WERI-Rb-1 (cell line): ENCODE measurements around the gene PKNOX2.

Experiments
- DNase-seq: peaks from one replicate; pipeline ENCODE4 v3.0.0-alpha.2; 2020
- H3K27ac ChIP-seq: fragments of 250-450 bp; sonication (Bioruptor Pico); 2 replicates; pipeline ENCODE4 v1.5.1; 2020; ENCODE audit warnings: mild to moderate bottlenecking, moderate library complexity
- H3K27me3 ChIP-seq: fragments of 250-450 bp; sonication (Bioruptor Pico); 2 replicates; pipeline ENCODE4 v1.5.1; 2021; ENCODE audit warnings: mild to moderate bottlenecking, low read depth, moderate library complexity; ENCODE audit not compliant: insufficient read depth, severe bottlenecking
- H3K36me3 ChIP-seq: fragments of 250-450 bp; sonication (Bioruptor Pico); 2 replicates; pipeline ENCODE4 v1.5.1; 2020; ENCODE audit warnings: mild to moderate bottlenecking, moderate library complexity
- H3K4me3 ChIP-seq: 2 replicates; pipeline ENCODE4 v1.5.1; 2011; ENCODE audit warnings: low read depth, mild to moderate bottlenecking, control low read depth, low read length
- H3K9me3 ChIP-seq: fragments of 250-450 bp; sonication (Bioruptor Pico); 2 replicates; pipeline ENCODE4 v1.5.1; 2021; ENCODE audit warnings: mild to moderate bottlenecking, moderate library complexity; ENCODE audit not compliant: severe bottlenecking
- CTCF ChIP-seq: IDR thresholded peaks from 2 replicates; pipeline ENCODE4 v1.5.1; 2011; ENCODE audit warnings: low read depth, mild to moderate bottlenecking, control low read depth, inconsistent platforms, low read length

Gene PKNOX2

GRCh38 chr11:125139778-125140177, 24.8 kb upstream of the PKNOX2 start:
- Histone ChIP-seq H3K27ac (no peak overlapping the region), H3K36me3 (no peaks in the 10 kb centered on the region), H3K27me3 (no peaks in the 10 kb centered on the region), H3K9me3 (no peaks in the 10 kb centered on the region), H3K4me3 (no peak overlapping the region)
- DNase-seq: no peak
- TF ChIP-seq CTCF: no peak

GRCh38 chr11:125140233-125140632, 24.3 kb upstream of the PKNOX2 start:
- Histone ChIP-seq H3K4me3 (no peak overlapping the region), H3K36me3 (no peaks in the 10 kb centered on the region), H3K27me3 (no peaks in the 10 kb centered on the region), H3K9me3 (no peaks in the 10 kb centered on the region), H3K27ac (no peak overlapping the region)
- DNase-seq: no peak
- no peak for TF ChIP-seq CTCF

- Histone ChIP-seq H3K9me3 (no peaks in the 10 kb centered on the region), H3K4me3 (no peak overlapping the region)
- TF ChIP-seq CTCF: no peak
These were observed 23.4 kb upstream of the PKNOX2 start for GRCh38 chr11:125141178-125141577.

GRCh38 chr11:125141686-125142535, 22.6 kb upstream of the PKNOX2 start:
- Histone ChIP-seq H3K27ac (no peak overlapping the region), H3K27me3 (no peaks in the 10 kb centered on the region), H3K4me3 (no peak overlapping the region), H3K36me3 (no peaks in the 10 kb centered on the region), H3K9me3 (no peaks in the 10 kb centered on the region)
- DNase-seq: peak; percentile 64
- peak; percentile 86 for TF ChIP-seq CTCF

More at GRCh38 chr11:125141178-125141577, 23.4 kb upstream of the PKNOX2 start:
- Histone ChIP-seq H3K27ac (no peak overlapping the region), H3K36me3 (no peaks in the 10 kb centered on the region), H3K27me3 (no peaks in the 10 kb centered on the region)
- no peak for DNase-seq

GRCh38 chr11:125146232-125146631, 18.3 kb upstream of the PKNOX2 start:
- H3K27ac ChIP-seq: no peak overlapping the region
- no peak for TF ChIP-seq CTCF
- DNase-seq: no peak
- no peak overlapping the region for H3K4me3 ChIP-seq
- no peaks in the 10 kb centered on the region for H3K9me3 ChIP-seq
- no peaks in the 10 kb centered on the region for H3K36me3 ChIP-seq
- no peaks in the 10 kb centered on the region for H3K27me3 ChIP-seq
